Occipital lobe (tissue), 2 donors: Measurements from ENCODE around the gene EARS2. TPM values are rescaled to one million over a fixed set of nuclear protein-coding genes. Genes with fewer than 3 reads are reported as not detected.
"Not testable (repeated sequence)": the region's sequence is repeated elsewhere in the genome, so short reads cannot be mapped to it uniquely, and the experiment has no call there.

ENCODE experiments used
- DNase-seq: peaks from one replicate; lab custom pipeline; 2025; lab: John Stamatoyannopoulos, UW
- total RNA-seq: library from RNA; depleted of rRNA; stranded (reverse); fragments of >200 nt; gene quantifications from one replicate; pipeline ENCODE4 v1.2.3, GENCODE V29; 2014

EARS2 gene
- total RNA-seq, 1 donor from 2014 or later, result 29.3 TPM

- no peak for DNase-seq
Observed at GRCh38 chr16:23527961-23528643, 29.0 kb downstream of the EARS2 start.

GRCh38 chr16:23524886-23525285 is 32.3 kb downstream of the EARS2 start:
- no peak for DNase-seq

- no peak for DNase-seq
Observed at GRCh38 chr16:23523876-23524385, 33.2 kb downstream of the EARS2 start.

- no peak for DNase-seq
Observed at GRCh38 chr16:23523321-23523720, 33.8 kb downstream of the EARS2 start.

GRCh38 chr16:23521965-23522364 is 35.2 kb downstream of the EARS2 start:
- DNase-seq, result no peak

- no peak for DNase-seq
Observed at GRCh38 chr16:23521037-23521743, 36.0 kb downstream of the EARS2 start.

GRCh38 chr16:23520500-23520899 is 36.6 kb downstream of the EARS2 start:
- no peak for DNase-seq

GRCh38 chr16:23519282-23519681 is 37.9 kb downstream of the EARS2 start:
- DNase-seq, result no peak

GRCh38 chr16:23518435-23518891 is 38.7 kb downstream of the EARS2 start:
- DNase-seq, result no peak

- no peak for DNase-seq
Observed at GRCh38 chr16:23516366-23517137, 40.6 kb downstream of the EARS2 start.

- DNase-seq, result no peak
Observed at GRCh38 chr16:23515881-23516280, 41.3 kb downstream of the EARS2 start.

GRCh38 chr16:23514381-23515152 is 42.6 kb downstream of the EARS2 start:
- DNase-seq, result no peak

- DNase-seq, result no peak
Observed at GRCh38 chr16:23512168-23512695, 44.9 kb downstream of the EARS2 start.

GRCh38 chr16:23511731-23512130 is 45.4 kb downstream of the EARS2 start:
- no peak for DNase-seq

GRCh38 chr16:23510915-23511270 is 46.3 kb downstream of the EARS2 start:
- not testable (repeated sequence) for DNase-seq

GRCh38 chr16:23510164-23510914 is 46.8 kb downstream of the EARS2 start, which contains the start of gene GGA2:
TSS of gene GGA2 (minus strand) at chr16:23510494. CDS start at chr16:23510411, 83 bp downstream.
- peak; percentile 66 for DNase-seq

- DNase-seq, result no peak
Observed at GRCh38 chr16:23509782-23510163, 47.4 kb downstream of the EARS2 start.

- DNase-seq, result no peak
Observed at GRCh38 chr16:23509441-23509754, 47.8 kb downstream of the EARS2 start.

GRCh38 chr16:23508589-23509440 is 48.3 kb downstream of the EARS2 start:
- DNase-seq, result peak; percentile 31
